HCT116 (cell line): ENCODE measurements around the gene ERC1. TPM values are rescaled to one million over a fixed set of nuclear protein-coding genes. Genes with fewer than 3 reads are reported as not detected.

Experiments
- ATAC-seq: fragments of 200-7000 bp; cut with Tn5 transposase; 2 replicates; pipeline ENCODE4 v1.9.1; 2020; ENCODE audit warnings: mild to moderate bottlenecking, moderate library complexity
- BruUV-seq: library from RNA; stranded (reverse); fragments of 400-500 nt; replicated peaks from 2 replicates; lab custom pipeline; 2021; lab: Mats Ljungman, UMichigan
- CTCF ChIA-PET: fragments of 300-600 bp; sonication (Branson Sonifier 250); formaldehyde crosslinking; loops from one replicate; lab custom pipeline; 2021; ENCODE audit warnings: antibody characterized with exemption; lab: Charles Lee
- POLR2A ChIA-PET: fragments of 300-600, 350-600 bp; sonication (Branson Sonifier 250); formaldehyde crosslinking; loops from one replicate; lab custom pipeline; 2021; ENCODE audit warnings: antibody characterized with exemption; lab: Charles Lee
- RAD21 ChIA-PET, 2 experiments: fragments of 300-600 bp; sonication (Branson Sonifier 250); formaldehyde crosslinking; loops; one replicate each; lab custom pipeline; 2023; ENCODE audit warnings: low total read pairs in 2 of 2; ENCODE audit not compliant: uncharacterized antibody in 2 of 2, unreplicated experiment in 2 of 2, low non-redundant PET in 1 of 2; lab: Charles Lee
- DNase-seq: peaks from one replicate; pipeline ENCODE4 v3.0.0-alpha.2; 2010; ENCODE audit warnings: low read depth, low spot score
- H2AFZ ChIP-seq: fragments of 200-600 bp; shearing (Covaris generic), sonication (generic); 2 replicates; pipeline ENCODE4 v1.6.1; 2017; ENCODE audit warnings: low read depth, mixed run types, mixed read lengths, antibody characterized with exemption, low read length; ENCODE audit not compliant: poor library complexity, severe bottlenecking
- H3K27ac ChIP-seq: 2 replicates; pipeline ENCODE4 v1.5.1; 2012; ENCODE audit warnings: low read depth, low read length
- H3K27me3 ChIP-seq: fragments of 200-600 bp; sonication (generic); 2 replicates; pipeline ENCODE4 v1.6.1; 2016; ENCODE audit warnings: mixed run types, low read length, mixed read lengths; ENCODE audit not compliant: insufficient read depth
- H3K36me3 ChIP-seq, 2 experiments: fragments of 200-500 bp in 1 of 2; fragments of 200-600 bp in 1 of 2; sonication (Bioruptor generic) in 1 of 2; sonication (generic) in 1 of 2; 2 replicates each; pipeline versions ENCODE4 v1.5.1 to v1.6.1; 2014 to 2016; ENCODE audit warnings: low read length in 2 of 2, inconsistent platforms in 1 of 2, mixed read lengths in 1 of 2, mixed run types in 1 of 2; ENCODE audit not compliant: insufficient read depth in 2 of 2, control insufficient read depth in 1 of 2
- H3K4me1 ChIP-seq, 2 experiments: fragments of 200-600 bp in 1 of 2; sonication (generic) in 1 of 2; 2 replicates each; pipeline versions ENCODE4 v1.5.1 to v1.6.1; 2012 to 2017; ENCODE audit warnings: low read length in 2 of 2, inconsistent platforms in 1 of 2, mild to moderate bottlenecking in 1 of 2, mixed read lengths in 1 of 2, mixed run types in 1 of 2, moderate library complexity in 1 of 2; ENCODE audit not compliant: insufficient read depth in 2 of 2, control insufficient read depth in 1 of 2
- H3K4me2 ChIP-seq: fragments of 200-600 bp; sonication (generic); 2 replicates; pipeline ENCODE4 v1.6.1; 2017; ENCODE audit warnings: mixed run types, low read length, mixed read lengths
- H3K4me3 ChIP-seq, 2 experiments: fragments of 200-600 bp in 1 of 2; sonication (generic) in 1 of 2; replicated peaks in 1 of 2; 2 replicates each; pipeline ENCODE4 v1.5.1; 2011 to 2016; ENCODE audit warnings: low read length in 2 of 2, control low read depth in 1 of 2, low read depth in 1 of 2, mild to moderate bottlenecking in 1 of 2, mixed read lengths in 1 of 2, mixed run types in 1 of 2
- H3K79me2 ChIP-seq: fragments of 200-600 bp; sonication (generic); 2 replicates; pipeline ENCODE4 v1.6.1; 2017; ENCODE audit warnings: mild to moderate bottlenecking, mixed run types, low read length, moderate library complexity, mixed read lengths; ENCODE audit not compliant: insufficient read depth
- H3K9ac ChIP-seq: fragments of 200-600 bp; sonication (generic); 2 replicates; pipeline ENCODE4 v1.6.1; 2016; ENCODE audit warnings: low read length, mixed read lengths
- H3K9me2 ChIP-seq: fragments of 200-600 bp; sonication (generic), shearing (Covaris generic); 2 replicates; pipeline ENCODE4 v1.6.1; 2017; ENCODE audit warnings: mixed run types, mild to moderate bottlenecking, moderate library complexity; ENCODE audit not compliant: insufficient read depth
- H3K9me3 ChIP-seq, 2 experiments: fragments of 200-500 bp in 1 of 2; fragments of 200-600 bp in 1 of 2; sonication (Bioruptor generic) in 1 of 2; sonication (generic) in 1 of 2; 2 replicates each; pipeline ENCODE4 v1.6.1; 2014 to 2017; ENCODE audit warnings: low read length in 2 of 2, mixed read lengths in 2 of 2, inconsistent platforms in 1 of 2, low read depth in 1 of 2, mild to moderate bottlenecking in 1 of 2, mixed run types in 1 of 2, moderate library complexity in 1 of 2; ENCODE audit not compliant: control insufficient read depth in 1 of 2, insufficient read depth in 1 of 2
- H4K20me1 ChIP-seq: fragments of 200-600 bp; sonication (generic), shearing (Covaris generic); 2 replicates; pipeline ENCODE4 v1.6.1; 2017; ENCODE audit warnings: mixed run types, mild to moderate bottlenecking, moderate library complexity; ENCODE audit not compliant: insufficient read depth
- ATF3 ChIP-seq: IDR thresholded peaks from 2 replicates; pipeline ENCODE4 v1.6.1; 2012
- CEBPB ChIP-seq: IDR thresholded peaks from 2 replicates; pipeline ENCODE4 v1.6.1; 2012; ENCODE audit warnings: low read depth
- ELF1 ChIP-seq: IDR thresholded peaks from 2 replicates; pipeline ENCODE4 v1.6.1; 2012; ENCODE audit warnings: low read depth, borderline replicate concordance
- JUND ChIP-seq: IDR thresholded peaks from 2 replicates; pipeline ENCODE4 v1.6.1; 2012
- RAD21 ChIP-seq: IDR thresholded peaks from 2 replicates; pipeline ENCODE4 v1.6.1; 2012; ENCODE audit warnings: low read depth, mild to moderate bottlenecking
- REST ChIP-seq: IDR thresholded peaks from 2 replicates; pipeline ENCODE4 v1.6.1; 2012; ENCODE audit warnings: low read depth
- SP1 ChIP-seq: IDR thresholded peaks from 2 replicates; pipeline ENCODE4 v1.6.1; 2012; ENCODE audit warnings: low read depth
- SRF ChIP-seq: IDR thresholded peaks from 2 replicates; pipeline ENCODE4 v1.6.1; 2012; ENCODE audit warnings: low read depth
- YY1 ChIP-seq: IDR thresholded peaks from 2 replicates; pipeline ENCODE4 v1.6.1; 2011; ENCODE audit warnings: low read length, low read depth, moderate library complexity, mild to moderate bottlenecking; ENCODE audit not compliant: insufficient replicate concordance; ENCODE audit errors: extremely low read depth
- ZFX ChIP-seq: fragments of 450-650 bp; IDR thresholded peaks from 2 replicates; pipeline ENCODE4 v1.6.1; 2017
- intact Hi-C: fragments of 100-400 bp; cut with micrococcal nuclease; formaldehyde crosslinking; loops from 2 replicates; pipeline ENCODE4 v1.10.0; 2022
- total RNA-seq: library from RNA; stranded (reverse); gene quantifications from one replicate; pipeline ENCODE4 v1.2.1, GENCODE V29; 2021; ENCODE audit not compliant: unreplicated experiment
- TF ChIP-seq, protein P1 (sequence below): IDR thresholded peaks from 2 replicates; pipeline ENCODE4 v1.6.1; 2011; ENCODE audit warnings: mild to moderate bottlenecking, low read length, moderate library complexity; ENCODE audit not compliant: insufficient replicate concordance; ENCODE audit errors: extremely low read depth
- TF ChIP-seq, protein P2 (sequence below), 3 experiments: fragments of 200-600 bp in 1 of 3; sonication (generic) in 1 of 3; IDR thresholded peaks in 2 of 3; conservative IDR thresholded peaks in 1 of 3; 2 replicates each; pipeline ENCODE4 v1.5.1; 2012 to 2017; ENCODE audit warnings: low read depth in 2 of 3, low read length in 2 of 3, antibody characterized with exemption in 1 of 3, borderline replicate concordance in 1 of 3, control low read depth in 1 of 3, mild to moderate bottlenecking in 1 of 3, mixed read lengths in 1 of 3, mixed run types in 1 of 3, moderate library complexity in 1 of 3; ENCODE audit not compliant: insufficient read depth in 1 of 3

Gene ERC1
- total RNA-seq, 1 experiment from 2014 or later = 41.9 TPM

- TF ChIP-seq, protein P1, sequence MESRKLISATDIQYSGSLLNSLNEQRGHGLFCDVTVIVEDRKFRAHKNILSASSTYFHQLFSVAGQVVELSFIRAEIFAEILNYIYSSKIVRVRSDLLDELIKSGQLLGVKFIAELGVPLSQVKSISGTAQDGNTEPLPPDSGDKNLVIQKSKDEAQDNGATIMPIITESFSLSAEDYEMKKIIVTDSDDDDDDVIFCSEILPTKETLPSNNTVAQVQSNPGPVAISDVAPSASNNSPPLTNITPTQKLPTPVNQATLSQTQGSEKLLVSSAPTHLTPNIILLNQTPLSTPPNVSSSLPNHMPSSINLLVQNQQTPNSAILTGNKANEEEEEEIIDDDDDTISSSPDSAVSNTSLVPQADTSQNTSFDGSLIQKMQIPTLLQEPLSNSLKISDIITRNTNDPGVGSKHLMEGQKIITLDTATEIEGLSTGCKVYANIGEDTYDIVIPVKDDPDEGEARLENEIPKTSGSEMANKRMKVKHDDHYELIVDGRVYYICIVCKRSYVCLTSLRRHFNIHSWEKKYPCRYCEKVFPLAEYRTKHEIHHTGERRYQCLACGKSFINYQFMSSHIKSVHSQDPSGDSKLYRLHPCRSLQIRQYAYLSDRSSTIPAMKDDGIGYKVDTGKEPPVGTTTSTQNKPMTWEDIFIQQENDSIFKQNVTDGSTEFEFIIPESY = no peak
- no peak for TF ChIP-seq SP1
- no peak for TF ChIP-seq ZFX
- no peak for TF ChIP-seq ELF1
- TF ChIP-seq, all 23 proteins: peak for 0
Observed at GRCh38 chr12:991350-992333, 619 bp downstream of the ERC1 start (continued).

GRCh38 chr12:992647-993046 is 1.6 kb downstream of the ERC1 start:
- RAD21 ChIA-PET = no interaction called here
- CTCF ChIA-PET = no interaction called here
- Histone ChIP-seq H3K27ac (no peak overlapping the region), H3K9ac (no peak overlapping the region), H4K20me1 (no peaks in the 10 kb centered on the region), H3K79me2 (peaks cover 57% of the 10 kb centered on the region), H2AFZ (no peak overlapping the region), H3K36me3 (no peaks in the 10 kb centered on the region), H3K9me3 (no peaks in the 10 kb centered on the region), H3K27me3 (no peaks in the 10 kb centered on the region), H3K4me1 (peaks cover 8 to 33% of the 10 kb centered on the region in 2 experiments), H3K4me2 (peak overlapping the region; percentile 82; the same call in 1 of the 2 replicates), H3K9me2 (no peaks in the 10 kb centered on the region), H3K4me3 (no peak overlapping the region)
- POLR2A ChIA-PET = no interaction called here
- no peak for ATAC-seq
- no TSS peak for BruUV-seq
- intact Hi-C loops = no loop called here
- no peak for DNase-seq
- TF ChIP-seq JUND (no peak), ATF3 (no peak), SRF (no peak), CEBPB (no peak), YY1 (no peak), REST (no peak), RAD21 (no peak)
- TF ChIP-seq, protein P1 = no peak
- TF ChIP-seq, protein P2, sequence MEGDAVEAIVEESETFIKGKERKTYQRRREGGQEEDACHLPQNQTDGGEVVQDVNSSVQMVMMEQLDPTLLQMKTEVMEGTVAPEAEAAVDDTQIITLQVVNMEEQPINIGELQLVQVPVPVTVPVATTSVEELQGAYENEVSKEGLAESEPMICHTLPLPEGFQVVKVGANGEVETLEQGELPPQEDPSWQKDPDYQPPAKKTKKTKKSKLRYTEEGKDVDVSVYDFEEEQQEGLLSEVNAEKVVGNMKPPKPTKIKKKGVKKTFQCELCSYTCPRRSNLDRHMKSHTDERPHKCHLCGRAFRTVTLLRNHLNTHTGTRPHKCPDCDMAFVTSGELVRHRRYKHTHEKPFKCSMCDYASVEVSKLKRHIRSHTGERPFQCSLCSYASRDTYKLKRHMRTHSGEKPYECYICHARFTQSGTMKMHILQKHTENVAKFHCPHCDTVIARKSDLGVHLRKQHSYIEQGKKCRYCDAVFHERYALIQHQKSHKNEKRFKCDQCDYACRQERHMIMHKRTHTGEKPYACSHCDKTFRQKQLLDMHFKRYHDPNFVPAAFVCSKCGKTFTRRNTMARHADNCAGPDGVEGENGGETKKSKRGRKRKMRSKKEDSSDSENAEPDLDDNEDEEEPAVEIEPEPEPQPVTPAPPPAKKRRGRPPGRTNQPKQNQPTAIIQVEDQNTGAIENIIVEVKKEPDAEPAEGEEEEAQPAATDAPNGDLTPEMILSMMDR (IDR thresholded peaks at IDR 0.05 in 2 of 3, conservative IDR thresholded peaks at IDR 0.05 in 1 of 3; ENCODE audit: borderline replicate concordance in 1 of 3, insufficient read depth in 1 of 3, low read depth in 2 of 3, low read length in 2 of 3) = no peak
